H9 (cell line): ENCODE data around the gene SNX15. TPM values are rescaled to one million over a fixed set of nuclear protein-coding genes. Genes with fewer than 3 reads are reported as not detected.

Experiments
- DNase-seq: peaks from one replicate; pipeline ENCODE4 v3.0.0-alpha.2; 2017
- H2AFZ ChIP-seq: one replicate; pipeline ENCODE4 v1.6.1; 2013; ENCODE audit warnings: mild to moderate bottlenecking, low read length, control low read depth, moderate library complexity
- H2AK5ac ChIP-seq: 2 replicates; pipeline ENCODE4 v1.6.1; 2013; ENCODE audit warnings: low read length, control low read depth, mixed read lengths; ENCODE audit not compliant: insufficient read length
- H2BK120ac ChIP-seq: one replicate; pipeline ENCODE4 v1.6.1; 2013; ENCODE audit warnings: low read depth, mild to moderate bottlenecking, low read length, control low read depth, inconsistent platforms; ENCODE audit not compliant: poor library complexity, severe bottlenecking
- H2BK12ac ChIP-seq: 2 replicates; pipeline ENCODE4 v1.6.1; 2013; ENCODE audit warnings: low read length, control low read depth, mixed read lengths, low read depth; ENCODE audit not compliant: insufficient read length
- H2BK15ac ChIP-seq: 2 replicates; pipeline ENCODE4 v1.6.1; 2013; ENCODE audit warnings: low read depth, low read length, control low read depth
- H2BK20ac ChIP-seq: one replicate; pipeline ENCODE4 v1.6.1; 2013; ENCODE audit warnings: low read depth, mild to moderate bottlenecking, low read length, control low read depth, inconsistent platforms; ENCODE audit not compliant: poor library complexity, severe bottlenecking
- H2BK5ac ChIP-seq: 2 replicates; pipeline ENCODE4 v1.6.1; 2013; ENCODE audit warnings: low read length, control low read depth, mixed read lengths; ENCODE audit not compliant: insufficient read length
- H3K14ac ChIP-seq: 2 replicates; pipeline ENCODE4 v1.6.1; 2013; ENCODE audit warnings: low read length, control low read depth; ENCODE audit not compliant: insufficient read depth
- H3K18ac ChIP-seq: 2 replicates; pipeline ENCODE4 v1.6.1; 2013; ENCODE audit warnings: low read depth, mild to moderate bottlenecking, mixed read lengths, low read length, control low read depth; ENCODE audit not compliant: insufficient read length
- H3K23ac ChIP-seq: 2 replicates; pipeline ENCODE4 v1.6.1; 2013; ENCODE audit warnings: low read length, control low read depth, mixed read lengths, low read depth; ENCODE audit not compliant: insufficient read length
- H3K23me2 ChIP-seq: 2 replicates; pipeline ENCODE4 v1.6.1; 2013; ENCODE audit warnings: low read depth, mild to moderate bottlenecking, mixed read lengths, low read length, control low read depth; ENCODE audit not compliant: insufficient read length, poor library complexity, severe bottlenecking
- H3K27ac ChIP-seq: 2 replicates; pipeline ENCODE4 v1.5.1; 2013; ENCODE audit warnings: low read length, control low read depth, mixed read lengths, low read depth; ENCODE audit not compliant: insufficient read length
- H3K27me3 ChIP-seq: 2 replicates; pipeline ENCODE4 v1.6.1; 2013; ENCODE audit warnings: low read length, control low read depth, inconsistent platforms; ENCODE audit not compliant: insufficient read depth
- H3K4ac ChIP-seq: 2 replicates; pipeline ENCODE4 v1.6.1; 2013; ENCODE audit warnings: low read depth, mild to moderate bottlenecking, control low read depth, inconsistent platforms, low read length, moderate library complexity
- H3K4me1 ChIP-seq: 2 replicates; pipeline ENCODE4 v1.6.1; 2013; ENCODE audit warnings: low read length, control low read depth, inconsistent platforms; ENCODE audit not compliant: insufficient read depth
- H3K4me2 ChIP-seq: 2 replicates; pipeline ENCODE4 v1.6.1; 2013; ENCODE audit warnings: low read length, control low read depth, mixed read lengths; ENCODE audit not compliant: insufficient read length, insufficient read depth
- H3K56ac ChIP-seq: 2 replicates; pipeline ENCODE4 v1.6.1; 2013; ENCODE audit warnings: low read depth, mild to moderate bottlenecking, mixed read lengths, low read length, control low read depth; ENCODE audit not compliant: insufficient read length
- H3K79me1 ChIP-seq: 2 replicates; pipeline ENCODE4 v1.6.1; 2013; ENCODE audit warnings: low read depth, mild to moderate bottlenecking, moderate library complexity, low read length, control low read depth, inconsistent platforms; ENCODE audit not compliant: insufficient read depth, poor library complexity, severe bottlenecking
- H3K79me2 ChIP-seq: 2 replicates; pipeline ENCODE4 v1.6.1; 2013; ENCODE audit warnings: low read length, control low read depth, inconsistent platforms; ENCODE audit not compliant: insufficient read depth
- H3K9ac ChIP-seq: 2 replicates; pipeline ENCODE4 v1.6.1; 2013; ENCODE audit warnings: low read length, control low read depth, mixed read lengths; ENCODE audit not compliant: insufficient read length; ENCODE audit errors: extremely low read depth
- H3K9me3 ChIP-seq: one replicate; pipeline ENCODE4 v1.6.1; 2013; ENCODE audit warnings: low read depth, low read length, inconsistent platforms; ENCODE audit not compliant: control insufficient read depth
- H3T11ph ChIP-seq: one replicate; pipeline ENCODE4 v1.6.1; 2013; ENCODE audit warnings: mild to moderate bottlenecking, low read length, control low read depth, inconsistent platforms
- H4K20me1 ChIP-seq: one replicate; pipeline ENCODE4 v1.6.1; 2013; ENCODE audit not compliant: control insufficient read depth, insufficient read length, insufficient read depth
- H4K5ac ChIP-seq: 2 replicates; pipeline ENCODE4 v1.6.1; 2013; ENCODE audit warnings: low read depth, mild to moderate bottlenecking, mixed read lengths, low read length, control low read depth; ENCODE audit not compliant: insufficient read length
- H4K8ac ChIP-seq: replicated peaks from 2 replicates; pipeline ENCODE4 v1.6.1; 2013; ENCODE audit warnings: low read length, control low read depth, mixed read lengths, low read depth; ENCODE audit not compliant: insufficient read length
- H4K91ac ChIP-seq: 2 replicates; pipeline ENCODE4 v1.6.1; 2013; ENCODE audit warnings: low read depth, mild to moderate bottlenecking, moderate library complexity, mixed read lengths, low read length, control low read depth; ENCODE audit not compliant: insufficient read length
- H3K27ac Mint-ChIP-seq, 3 experiments: 2 replicates in 2 of 3; 3 replicates in 1 of 3; pipeline ENCODE4 v1.8.0; 2020 to 2021; ENCODE audit warnings: mixed read lengths in 3 of 3, mild to moderate bottlenecking in 1 of 3, moderate library complexity in 1 of 3
- H3K27me3 Mint-ChIP-seq: 2 replicates; pipeline ENCODE4 v1.8.0; 2021; ENCODE audit warnings: low read depth, mild to moderate bottlenecking, moderate library complexity, mixed read lengths
- H3K36me3 Mint-ChIP-seq, 3 experiments: 2 replicates in 2 of 3; 3 replicates in 1 of 3; pipeline ENCODE4 v1.8.0; 2020 to 2021; ENCODE audit warnings: low read depth in 3 of 3, mixed read lengths in 3 of 3; ENCODE audit not compliant: insufficient read depth in 1 of 3
- H3K4me1 Mint-ChIP-seq, 2 experiments: 2 replicates each; pipeline ENCODE4 v1.8.0; 2020; ENCODE audit warnings: mixed read lengths in 2 of 2
- H3K4me3 Mint-ChIP-seq, 2 experiments: 2 replicates in 1 of 2; 3 replicates in 1 of 2; pipeline ENCODE4 v1.8.0; 2020 to 2021; ENCODE audit warnings: mild to moderate bottlenecking in 2 of 2, mixed read lengths in 2 of 2, moderate library complexity in 1 of 2
- H3K9me3 Mint-ChIP-seq, 2 experiments: 2 replicates in 1 of 2; 3 replicates in 1 of 2; pipeline ENCODE4 v1.8.0; 2020; ENCODE audit warnings: mild to moderate bottlenecking in 2 of 2, mixed read lengths in 2 of 2, moderate library complexity in 1 of 2
- WGBS: extraction: QIAGEN DNeasy Blood & Tissue Kit; methylation state at CpG from one replicate; pipeline ENCODE4 v1.1.7; 2013; ENCODE audit warnings: missing lambda C conversion rate, low lambda C conversion rate, mixed read lengths; ENCODE audit not compliant: insufficient read length; ENCODE audit errors: extremely low coverage; 5-methylcytosine and 5-hydroxymethylcytosine counted together
- total RNA-seq: library from RNA; stranded (reverse); gene quantifications from 2 replicates; pipeline ENCODE4 v1.2.1, GENCODE V29; 2021
- TF ChIP-seq, protein P1 (sequence below): fragments of 200-600 bp; sonication (generic); conservative IDR thresholded peaks from 3 replicates; pipeline ENCODE4 v1.8.0; 2021; ENCODE audit warnings: antibody characterized with exemption, mild to moderate bottlenecking

The SNX15 gene
- total RNA-seq, 1 experiment from 2014 or later: 24.3 TPM

DNA sequence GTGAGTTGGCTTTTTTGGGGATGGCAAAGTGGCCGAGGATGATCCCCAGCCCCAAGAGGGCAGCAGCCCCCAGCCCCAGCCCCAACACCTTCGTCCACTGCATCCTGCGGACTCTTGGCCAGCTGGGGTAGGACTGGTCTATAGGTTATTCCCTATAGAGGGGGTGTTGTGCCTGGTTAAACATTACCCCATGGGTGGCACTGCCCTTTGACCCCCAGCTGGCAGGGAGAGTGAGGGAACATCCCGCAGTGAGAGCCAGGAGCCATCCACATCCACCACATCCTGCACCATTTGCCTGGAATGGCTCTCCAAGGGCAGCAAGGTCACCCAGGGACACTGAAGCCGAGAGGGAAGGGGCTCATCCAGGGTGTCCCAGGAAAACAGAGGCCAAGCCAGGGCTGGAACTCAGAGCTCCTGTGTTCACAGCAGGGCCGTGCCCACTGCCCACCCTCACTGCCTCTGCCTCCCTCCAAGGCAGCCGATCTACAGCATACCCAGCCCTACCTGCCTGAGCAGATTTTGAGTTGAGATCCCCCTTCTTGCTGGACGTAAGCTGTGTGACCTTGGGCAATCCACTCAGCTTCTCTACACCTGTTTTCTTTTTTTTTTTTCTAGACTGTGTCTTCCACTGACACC is 31.3 kb downstream of the SNX15 start, which contains the start of gene NAALADL1:
NAALADL1 (minus strand) TSS at position 135 of the 636 bp plus-strand sequence; CDS start at position 103, 32 bp downstream.
- Histone ChIP-seq H3K79me2 (no peaks in the 10 kb centered on the region), H3K9me3 (no peaks in the 10 kb centered on the region)

More for the DNA sequence above, 31.3 kb downstream of the SNX15 start, which contains the start of gene NAALADL1:
- Mint-ChIP-seq H3K27me3 (peaks cover 15% of the 10 kb centered on the region), H3K36me3 (no peaks in the 10 kb centered on the region), H3K4me3 (no peak within 1 kb of the TSS; a peak in 1 of 5 replicates), H3K9me3 (no peaks in the 10 kb centered on the region), H3K27ac (peak within 1 kb of the TSS in 2 of 3 experiments; percentile 44 to 61; a peak in 3 of 7 replicates), H3K4me1 (peaks cover 2 to 4% of the 10 kb centered on the region in 2 experiments)
- DNase-seq: no peak
- Histone ChIP-seq H2BK5ac (no peak within 1 kb of the TSS), H3K4me2 (no peak within 1 kb of the TSS), H3K9ac (no peak within 1 kb of the TSS), H3T11ph (no peak within 1 kb of the TSS), H3K79me1 (no peaks in the 10 kb centered on the region), H2BK120ac (no peak within 1 kb of the TSS), H4K5ac (no peak within 1 kb of the TSS), H3K4ac (no peak within 1 kb of the TSS), H3K23ac (no peak within 1 kb of the TSS), H2AFZ (no peak within 1 kb of the TSS), H3K23me2 (no peaks in the 10 kb centered on the region), H2AK5ac (no peak within 1 kb of the TSS), H2BK12ac (no peak within 1 kb of the TSS), H2BK15ac (no peak within 1 kb of the TSS), H3K18ac (no peak within 1 kb of the TSS), H4K8ac (no peak within 1 kb of the TSS), H4K20me1 (no peaks in the 10 kb centered on the region), H3K27ac (no peak within 1 kb of the TSS), H3K4me1 (no peaks in the 10 kb centered on the region), H3K14ac (peak within 1 kb of the TSS; percentile 34; the same call in 1 of the 2 replicates), H4K91ac (no peak within 1 kb of the TSS), H2BK20ac (no peak within 1 kb of the TSS), H3K27me3 (no peaks in the 10 kb centered on the region), H3K56ac (no peak within 1 kb of the TSS)
- TF ChIP-seq, protein P1, sequence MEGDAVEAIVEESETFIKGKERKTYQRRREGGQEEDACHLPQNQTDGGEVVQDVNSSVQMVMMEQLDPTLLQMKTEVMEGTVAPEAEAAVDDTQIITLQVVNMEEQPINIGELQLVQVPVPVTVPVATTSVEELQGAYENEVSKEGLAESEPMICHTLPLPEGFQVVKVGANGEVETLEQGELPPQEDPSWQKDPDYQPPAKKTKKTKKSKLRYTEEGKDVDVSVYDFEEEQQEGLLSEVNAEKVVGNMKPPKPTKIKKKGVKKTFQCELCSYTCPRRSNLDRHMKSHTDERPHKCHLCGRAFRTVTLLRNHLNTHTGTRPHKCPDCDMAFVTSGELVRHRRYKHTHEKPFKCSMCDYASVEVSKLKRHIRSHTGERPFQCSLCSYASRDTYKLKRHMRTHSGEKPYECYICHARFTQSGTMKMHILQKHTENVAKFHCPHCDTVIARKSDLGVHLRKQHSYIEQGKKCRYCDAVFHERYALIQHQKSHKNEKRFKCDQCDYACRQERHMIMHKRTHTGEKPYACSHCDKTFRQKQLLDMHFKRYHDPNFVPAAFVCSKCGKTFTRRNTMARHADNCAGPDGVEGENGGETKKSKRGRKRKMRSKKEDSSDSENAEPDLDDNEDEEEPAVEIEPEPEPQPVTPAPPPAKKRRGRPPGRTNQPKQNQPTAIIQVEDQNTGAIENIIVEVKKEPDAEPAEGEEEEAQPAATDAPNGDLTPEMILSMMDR: no peak
- WGBS: no CpG with 5 or more reads among the region's 8 CpGs
